Neural progenitor cell (in vitro differentiated cells): ENCODE measurements around the gene NEAT1. TPM values are rescaled to one million over a fixed set of nuclear protein-coding genes. Genes with fewer than 3 reads are reported as not detected.

Experiments
- DNase-seq: peaks from one replicate; pipeline ENCODE4 v3.0.0-alpha.2; 2016; ENCODE audit warnings: low spot score
- H2AFZ ChIP-seq: fragments of 200-600 bp; sonication (generic); replicated peaks from 2 replicates; pipeline ENCODE4 v1.6.1; 2016; ENCODE audit warnings: antibody characterized with exemption
- H3F3A ChIP-seq: fragments of 200-600 bp; sonication (generic); 2 replicates; pipeline ENCODE4 v1.6.1; 2016; ENCODE audit warnings: antibody characterized with exemption, low read depth
- H3K27ac ChIP-seq: fragments of 200-600 bp; sonication (generic); 2 replicates; pipeline ENCODE4 v1.5.1; 2016; ENCODE audit warnings: mild to moderate bottlenecking
- H3K27me3 ChIP-seq: fragments of 200-600 bp; sonication (generic); 2 replicates; pipeline ENCODE4 v1.6.1; 2016; ENCODE audit warnings: mild to moderate bottlenecking, moderate library complexity
- H3K36me3 ChIP-seq: fragments of 200-600 bp; sonication (generic); 2 replicates; pipeline ENCODE4 v1.5.1; 2016
- H3K4me1 ChIP-seq: fragments of 200-600 bp; sonication (generic); 2 replicates; pipeline ENCODE4 v1.6.1; 2016; ENCODE audit warnings: mixed run types
- H3K4me2 ChIP-seq: fragments of 200-600 bp; sonication (generic); 2 replicates; pipeline ENCODE4 v1.6.1; 2016
- H3K4me3 ChIP-seq: fragments of 200-600 bp; sonication (generic); 2 replicates; pipeline ENCODE4 v1.5.1; 2016
- H3K79me2 ChIP-seq: fragments of 200-600 bp; sonication (generic); 2 replicates; pipeline ENCODE4 v1.6.1; 2016; ENCODE audit warnings: low read depth
- H3K9ac ChIP-seq: fragments of 200-600 bp; sonication (generic); 2 replicates; pipeline ENCODE4 v1.6.1; 2016
- H3K9me3 ChIP-seq: fragments of 200-600 bp; sonication (generic); 2 replicates; pipeline ENCODE4 v1.5.1; 2016; ENCODE audit warnings: low read depth
- H4K20me1 ChIP-seq: fragments of 200-600 bp; sonication (generic); 2 replicates; pipeline ENCODE4 v1.6.1; 2016; ENCODE audit warnings: low read depth
- H3K27ac Mint-ChIP-seq: 3 replicates; pipeline ENCODE4 v1.8.0; 2021; ENCODE audit warnings: mixed read lengths
- H3K27me3 Mint-ChIP-seq: 2 replicates; pipeline ENCODE4 v1.8.0; 2022; ENCODE audit warnings: low read depth, mild to moderate bottlenecking, inconsistent platforms, moderate library complexity, mixed read lengths; ENCODE audit not compliant: insufficient read depth
- H3K36me3 Mint-ChIP-seq: 3 replicates; pipeline ENCODE4 v1.8.0; 2021; ENCODE audit warnings: mixed read lengths
- H3K4me1 Mint-ChIP-seq: 3 replicates; pipeline ENCODE4 v1.8.0; 2021; ENCODE audit warnings: mixed read lengths
- H3K4me3 Mint-ChIP-seq: 3 replicates; pipeline ENCODE4 v1.8.0; 2021; ENCODE audit warnings: mild to moderate bottlenecking, moderate library complexity, mixed read lengths
- H3K9me3 Mint-ChIP-seq: 3 replicates; pipeline ENCODE4 v1.8.0; 2020; ENCODE audit warnings: mixed read lengths
- CTCF ChIP-seq: fragments of 200-600 bp; sonication (generic); IDR thresholded peaks from 2 replicates; pipeline ENCODE4 v1.5.1; 2017; ENCODE audit warnings: antibody characterized with exemption, mild to moderate bottlenecking
- EZH2 ChIP-seq: fragments of 200-600 bp; sonication (generic); IDR thresholded peaks from 2 replicates; pipeline ENCODE4 v1.6.1; 2017; ENCODE audit warnings: antibody characterized with exemption, mild to moderate bottlenecking, moderate library complexity
- EZH2phosphoT487 ChIP-seq: fragments of 200-600 bp; sonication (generic); IDR thresholded peaks from 2 replicates; pipeline ENCODE4 v1.6.1; 2017; ENCODE audit warnings: antibody characterized with exemption
- total RNA-seq: library from RNA; depleted of rRNA; stranded (reverse); fragments of >200 nt; gene quantifications from 2 replicates; pipeline ENCODE4 v1.2.3, GENCODE V29; 2015; ENCODE audit warnings: low replicate concordance

The NEAT1 gene
- total RNA-seq, 1 donor from 2014 or later, result 4.0 TPM

GRCh38 chr11:65425105-65425970 is 2.7 kb downstream of the NEAT1 start:
- H3K4me2 ChIP-seq, result peak overlapping the region; percentile 44
- H3K9ac ChIP-seq, result no peak overlapping the region
- no peak overlapping the region for H3K4me3 ChIP-seq
- DNase-seq, result peak; percentile 36
- H3K4me3 Mint-ChIP-seq, result peak overlapping the region; percentile 75
- H2AFZ ChIP-seq, result no peak overlapping the region
- H3K4me1 Mint-ChIP-seq, result peaks cover 84% of the 10 kb centered on the region
- peaks cover 5% of the 10 kb centered on the region for H3K36me3 Mint-ChIP-seq
- no peak overlapping the region for H3K27ac ChIP-seq
- H3K9me3 Mint-ChIP-seq, result no peaks in the 10 kb centered on the region
- no peak overlapping the region for H3K27ac Mint-ChIP-seq
- H4K20me1 ChIP-seq, result peaks cover 4% of the 10 kb centered on the region
- H3K27me3 Mint-ChIP-seq, result peaks cover 17% of the 10 kb centered on the region
- H3F3A ChIP-seq, result peaks cover 22% of the 10 kb centered on the region
- H3K36me3 ChIP-seq, result no peaks in the 10 kb centered on the region
- TF ChIP-seq CTCF (no peak), EZH2 (no peak), EZH2phosphoT487 (no peak)
- peaks cover 33% of the 10 kb centered on the region for H3K4me1 ChIP-seq
- H3K79me2 ChIP-seq, result peaks cover 54% of the 10 kb centered on the region
- H3K9me3 ChIP-seq, result no peaks in the 10 kb centered on the region
- H3K27me3 ChIP-seq, result no peaks in the 10 kb centered on the region

DNA sequence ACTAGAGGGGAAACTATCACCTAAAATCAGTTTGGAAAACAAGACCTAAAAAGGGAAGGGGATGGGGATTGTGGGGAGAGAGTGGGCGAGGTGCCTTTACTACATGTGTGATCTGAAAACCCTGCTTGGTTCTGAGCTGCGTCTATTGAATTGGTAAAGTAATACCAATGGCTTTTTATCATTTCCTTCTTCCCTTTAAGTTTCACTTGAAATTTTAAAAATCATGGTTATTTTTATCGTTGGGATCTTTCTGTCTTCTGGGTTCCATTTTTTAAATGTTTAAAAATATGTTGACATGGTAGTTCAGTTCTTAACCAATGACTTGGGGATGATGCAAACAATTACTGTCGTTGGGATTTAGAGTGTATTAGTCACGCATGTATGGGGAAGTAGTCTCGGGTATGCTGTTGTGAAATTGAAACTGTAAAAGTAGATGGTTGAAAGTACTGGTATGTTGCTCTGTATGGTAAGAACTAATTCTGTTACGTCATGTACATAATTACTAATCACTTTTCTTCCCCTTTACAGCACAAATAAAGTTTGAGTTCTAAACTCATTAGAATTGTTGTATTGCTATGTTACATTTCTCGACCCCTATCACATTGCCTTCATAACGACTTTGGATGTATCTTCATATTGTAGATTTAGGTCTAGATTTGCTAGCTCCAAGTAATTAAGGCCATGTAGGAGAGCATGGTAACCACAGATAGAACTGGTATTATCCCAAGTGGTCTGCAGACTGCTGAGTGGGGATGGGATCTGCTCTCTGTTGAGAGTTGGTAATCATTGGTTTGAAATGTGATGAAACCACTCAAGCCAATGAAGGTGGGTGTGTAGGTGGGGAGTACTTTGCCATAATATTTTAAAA is 3.6 kb downstream of the NEAT1 start:
- Histone ChIP-seq H3K4me2 (peak overlapping the region; percentile 44), H2AFZ (no peak overlapping the region), H3K27me3 (no peaks in the 10 kb centered on the region), H3K27ac (no peak overlapping the region), H3K4me1 (peaks cover 24% of the 10 kb centered on the region), H3F3A (peaks cover 17% of the 10 kb centered on the region), H4K20me1 (peaks cover 4% of the 10 kb centered on the region), H3K36me3 (no peaks in the 10 kb centered on the region), H3K9me3 (no peaks in the 10 kb centered on the region), H3K79me2 (peaks cover 45% of the 10 kb centered on the region), H3K4me3 (no peak overlapping the region), H3K9ac (no peak overlapping the region)
- TF ChIP-seq CTCF, result no peak
- TF ChIP-seq EZH2, result no peak
- no peak for TF ChIP-seq EZH2phosphoT487
- no peak for DNase-seq
- H3K9me3 Mint-ChIP-seq, result no peaks in the 10 kb centered on the region
- H3K4me1 Mint-ChIP-seq, result peaks cover 80% of the 10 kb centered on the region
- H3K27ac Mint-ChIP-seq, result no peak overlapping the region
- H3K4me3 Mint-ChIP-seq, result peak overlapping the region; percentile 54
- H3K36me3 Mint-ChIP-seq, result peaks cover 5% of the 10 kb centered on the region
- peaks cover 17% of the 10 kb centered on the region for H3K27me3 Mint-ChIP-seq

GRCh38 chr11:65426839-65427690 is 4.5 kb downstream of the NEAT1 start:
- no peaks in the 10 kb centered on the region for H3K9me3 Mint-ChIP-seq
- H3K27ac ChIP-seq, result no peak overlapping the region

More at GRCh38 chr11:65426839-65427690, 4.5 kb downstream of the NEAT1 start:
- Histone ChIP-seq H3K9ac (no peak overlapping the region), H3K36me3 (no peaks in the 10 kb centered on the region), H3K4me2 (no peak overlapping the region), H4K20me1 (peaks cover 4% of the 10 kb centered on the region), H3K4me1 (peaks cover 16% of the 10 kb centered on the region), H3K79me2 (peaks cover 37% of the 10 kb centered on the region), H3K9me3 (no peaks in the 10 kb centered on the region), H3K4me3 (no peak overlapping the region), H3F3A (peaks cover 10% of the 10 kb centered on the region), H3K27me3 (no peaks in the 10 kb centered on the region), H2AFZ (no peak overlapping the region)
- H3K27ac Mint-ChIP-seq, result no peak overlapping the region
- H3K4me1 Mint-ChIP-seq, result peaks cover 73% of the 10 kb centered on the region
- no peak for DNase-seq
- peaks cover 17% of the 10 kb centered on the region for H3K27me3 Mint-ChIP-seq
- H3K4me3 Mint-ChIP-seq, result no peak overlapping the region
- H3K36me3 Mint-ChIP-seq, result peaks cover 5% of the 10 kb centered on the region
- TF ChIP-seq EZH2phosphoT487 (no peak), CTCF (no peak), EZH2 (no peak)
